DMS 273 treated with DMSO at 0.1 percent for 48 hours (cell line): ENCODE results near the gene HOXC10.

Source experiments
- DNase-seq: peaks from one replicate; lab custom pipeline; 2025; lab: John Stamatoyannopoulos, UW

Gene HOXC10

GRCh38 chr12:53977596-53978445 is 7.1 kb upstream of the HOXC10 start:
- no peak for DNase-seq

- DNase-seq: no peak
Measured at GRCh38 chr12:53978477-53979356, 6.2 kb upstream of the HOXC10 start.

- no peak for DNase-seq
Measured at GRCh38 chr12:53980104-53980801, 4.7 kb upstream of the HOXC10 start.

GRCh38 chr12:53980802-53981496 is 4.0 kb upstream of the HOXC10 start:
- DNase-seq: no peak

- no peak for DNase-seq
Measured at GRCh38 chr12:53981634-53982565, 3.0 kb upstream of the HOXC10 start.

GRCh38 chr12:53982648-53983567 is 2.0 kb upstream of the HOXC10 start:
- DNase-seq: no peak

- no peak for DNase-seq
Measured at GRCh38 chr12:53983568-53983949, 1.4 kb upstream of the HOXC10 start.

- no peak for DNase-seq
Measured at GRCh38 chr12:53983950-53984572, 885 bp upstream of the HOXC10 start.

- DNase-seq: no peak
Measured at GRCh38 chr12:53985692-53985993, 697 bp downstream of the HOXC10 start.

GRCh38 chr12:53985994-53986685 is 1.2 kb downstream of the HOXC10 start:
- no peak for DNase-seq

- DNase-seq: no peak
Measured at GRCh38 chr12:53986686-53987483, 1.9 kb downstream of the HOXC10 start.

GRCh38 chr12:53987787-53988230 is 2.9 kb downstream of the HOXC10 start:
- no peak for DNase-seq

GRCh38 chr12:53988541-53989226 is 3.7 kb downstream of the HOXC10 start:
- no peak for DNase-seq

GRCh38 chr12:53989227-53990113 is 4.5 kb downstream of the HOXC10 start:
- DNase-seq: no peak

- DNase-seq: no peak
Measured at GRCh38 chr12:53990311-53991076, 5.5 kb downstream of the HOXC10 start.
